SK-N-SH treated with all-trans-retinoic acid at 6 μM for 48 hours (cell line): ENCODE data around the gene LCE3A.

Source experiments
- ATAC-seq: fragments of 200-7000 bp; cut with Tn5 transposase; 3 replicates; pipeline ENCODE4 v1.9.1; 2020; ENCODE audit warnings: mild to moderate bottlenecking, moderate library complexity
- ARNTL ChIP-seq: fragments of 450-650 bp; formaldehyde crosslinking; IDR thresholded peaks from 2 replicates; pipeline ENCODE4 v1.5.0; 2020; ENCODE audit warnings: low read depth, mild to moderate bottlenecking, moderate library complexity, borderline replicate concordance
- BACH2 ChIP-seq: fragments of 250-450 bp; sonication (Bioruptor Pico); IDR thresholded peaks from 2 replicates; pipeline ENCODE4 v1.9.0; 2021; ENCODE audit warnings: mild to moderate bottlenecking, borderline replicate concordance
- CREB5 ChIP-seq: fragments of 250-450 bp; sonication (Bioruptor Pico); IDR thresholded peaks from 2 replicates; pipeline ENCODE4 v1.5.1; 2020; ENCODE audit warnings: low read depth, mild to moderate bottlenecking, moderate library complexity
- CSDC2 ChIP-seq: fragments of 250-450 bp; sonication (Bioruptor Pico); IDR thresholded peaks from 2 replicates; pipeline ENCODE4 v1.5.0; 2020; ENCODE audit warnings: mild to moderate bottlenecking, moderate library complexity
- CSRNP3 ChIP-seq: fragments of 250-450 bp; sonication (Bioruptor Pico); IDR thresholded peaks from 2 replicates; pipeline ENCODE4 v1.5.1; 2021; ENCODE audit warnings: mild to moderate bottlenecking, moderate library complexity
- ESRRG ChIP-seq: fragments of 250-450 bp; sonication (Bioruptor Pico); IDR thresholded peaks from 2 replicates; pipeline ENCODE4 v1.6.1; 2021; ENCODE audit warnings: mild to moderate bottlenecking
- ISL1 ChIP-seq: fragments of 250-450 bp; sonication (Bioruptor Pico); IDR thresholded peaks from 2 replicates; pipeline ENCODE4 v2.1.2; 2022; ENCODE audit warnings: mild to moderate bottlenecking, moderate library complexity
- OSR1 ChIP-seq: fragments of 250-450 bp; sonication (Bioruptor Pico); IDR thresholded peaks from 2 replicates; pipeline ENCODE4 v1.8.0; 2022; ENCODE audit warnings: moderate library complexity, mild to moderate bottlenecking, inconsistent platforms
- PATZ1 ChIP-seq: fragments of 250-450 bp; sonication (Bioruptor Pico); IDR thresholded peaks from 2 replicates; pipeline ENCODE4 v1.8.0; 2020; ENCODE audit warnings: mild to moderate bottlenecking, moderate library complexity, borderline replicate concordance
- POU6F1 ChIP-seq: fragments of 250-450 bp; sonication (Bioruptor Pico); IDR thresholded peaks from 2 replicates; pipeline ENCODE4 v1.8.0; 2021; ENCODE audit warnings: low read depth, mild to moderate bottlenecking, moderate library complexity, borderline replicate concordance
- PPARA ChIP-seq: fragments of 250-450 bp; sonication (Bioruptor Pico); IDR thresholded peaks from 2 replicates; pipeline ENCODE4 v1.5.0; 2020; ENCODE audit warnings: mild to moderate bottlenecking, borderline replicate concordance
- RARB ChIP-seq: fragments of 250-450 bp; sonication (Bioruptor Pico); IDR thresholded peaks from 2 replicates; pipeline ENCODE4 v1.8.0; 2021; ENCODE audit warnings: mild to moderate bottlenecking, moderate library complexity
- TCF4 ChIP-seq: fragments of 250-450 bp; sonication (Bioruptor Pico); IDR thresholded peaks from 2 replicates; pipeline ENCODE4 v1.8.0; 2021; ENCODE audit warnings: mild to moderate bottlenecking, moderate library complexity, borderline replicate concordance
- TOX ChIP-seq: fragments of 250-450 bp; sonication (Bioruptor Pico); IDR thresholded peaks from 2 replicates; pipeline ENCODE4 v1.8.0; 2021; ENCODE audit warnings: mild to moderate bottlenecking, moderate library complexity, borderline replicate concordance
- TSHZ2 ChIP-seq: fragments of 250-450 bp; sonication (Bioruptor Pico); IDR thresholded peaks from 2 replicates; pipeline ENCODE4 v1.5.0; 2020; ENCODE audit warnings: mild to moderate bottlenecking, moderate library complexity
- ZFP3 ChIP-seq: fragments of 250-450 bp; sonication (Bioruptor Pico); IDR thresholded peaks from 2 replicates; pipeline ENCODE4 v1.5.0; 2020; ENCODE audit warnings: mild to moderate bottlenecking, moderate library complexity
- ZFP30 ChIP-seq: fragments of 450-650 bp; formaldehyde crosslinking; IDR thresholded peaks from 2 replicates; pipeline ENCODE4 v1.5.0; 2022; ENCODE audit warnings: mild to moderate bottlenecking, moderate library complexity
- ZNF565 ChIP-seq: fragments of 450-650 bp; formaldehyde crosslinking; conservative IDR thresholded peaks from 2 replicates; pipeline ENCODE4 v1.5.0; 2020; ENCODE audit warnings: low read depth, mild to moderate bottlenecking, moderate library complexity
- ZNF70 ChIP-seq: fragments of 450-650 bp; formaldehyde crosslinking; IDR thresholded peaks from 2 replicates; pipeline ENCODE4 v1.5.0; 2020; ENCODE audit warnings: mild to moderate bottlenecking, moderate library complexity

The LCE3A gene

GRCh38 chr1:152645146-152645545 lies 22.2 kb upstream of the LCE3A start:
- no peak for ATAC-seq

GRCh38 chr1:152643945-152644344 lies 21.0 kb upstream of the LCE3A start:
- TF ChIP-seq PATZ1 (CRISPR knock-in tag), result no peak
- TF ChIP-seq TOX, result no peak
- no peak for TF ChIP-seq ZFP3
- no peak for TF ChIP-seq ISL1 (CRISPR knock-in tag)
- TF ChIP-seq RARB, result no peak
- TF ChIP-seq CSRNP3 (CRISPR knock-in tag), result no peak
- TF ChIP-seq PPARA, result no peak
- TF ChIP-seq ZNF565 (CRISPR knock-in tag), result no peak
- TF ChIP-seq TSHZ2 (CRISPR knock-in tag), result no peak
- TF ChIP-seq ZNF70 (CRISPR knock-in tag), result no peak
- no peak for TF ChIP-seq OSR1 (CRISPR knock-in tag)
- no peak for TF ChIP-seq CSDC2 (CRISPR knock-in tag)
- TF ChIP-seq POU6F1 (CRISPR knock-in tag), result no peak
- no peak for TF ChIP-seq TCF4
- no peak for TF ChIP-seq CREB5
- no peak for ATAC-seq

More at GRCh38 chr1:152645146-152645545, 22.2 kb upstream of the LCE3A start:
- no peak for TF ChIP-seq TSHZ2 (CRISPR knock-in tag)
- no peak for TF ChIP-seq ARNTL (CRISPR knock-in tag)
- TF ChIP-seq BACH2 (CRISPR knock-in tag), result no peak
- no peak for TF ChIP-seq CSDC2 (CRISPR knock-in tag)
- no peak for TF ChIP-seq OSR1 (CRISPR knock-in tag)
- no peak for TF ChIP-seq ESRRG (CRISPR knock-in tag)
- no peak for TF ChIP-seq ZFP30 (CRISPR knock-in tag)
- TF ChIP-seq TOX, result no peak
- TF ChIP-seq CSRNP3 (CRISPR knock-in tag), result no peak
- no peak for TF ChIP-seq RARB
- TF ChIP-seq, all 23 proteins: peak for 0
